HuH-7 (cell line): ENCODE results near the gene P2RY2.
"Not testable (repeated sequence)": the region's sequence is repeated elsewhere in the genome, so short reads cannot be mapped to it uniquely, and the experiment has no call there.

Experiments
- DNase-seq: peaks from one replicate; pipeline ENCODE4 v3.0.0; 2011; ENCODE audit warnings: low spot score

P2RY2 gene

DNA sequence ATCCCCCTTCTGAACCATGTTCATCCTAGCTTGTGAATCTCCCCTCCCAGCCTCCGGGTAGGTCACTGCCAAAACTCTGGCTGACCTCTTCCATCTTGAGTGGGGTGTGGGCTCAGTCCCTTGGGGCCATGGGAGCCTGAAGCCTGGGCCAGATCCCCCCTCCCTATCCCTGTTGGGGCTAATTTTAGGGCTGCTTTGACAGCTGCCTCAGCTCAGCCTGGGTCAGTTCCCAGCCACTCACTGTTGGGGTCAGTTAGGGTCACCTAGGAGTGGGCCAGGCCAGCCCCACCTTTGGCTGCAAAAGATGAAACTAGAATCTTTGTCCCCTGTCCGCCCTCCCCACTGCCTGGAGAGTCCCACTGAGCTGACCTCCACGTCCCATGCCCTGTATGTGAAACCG lies 29.8 kb upstream of the P2RY2 start:
- no peak for DNase-seq

DNA sequence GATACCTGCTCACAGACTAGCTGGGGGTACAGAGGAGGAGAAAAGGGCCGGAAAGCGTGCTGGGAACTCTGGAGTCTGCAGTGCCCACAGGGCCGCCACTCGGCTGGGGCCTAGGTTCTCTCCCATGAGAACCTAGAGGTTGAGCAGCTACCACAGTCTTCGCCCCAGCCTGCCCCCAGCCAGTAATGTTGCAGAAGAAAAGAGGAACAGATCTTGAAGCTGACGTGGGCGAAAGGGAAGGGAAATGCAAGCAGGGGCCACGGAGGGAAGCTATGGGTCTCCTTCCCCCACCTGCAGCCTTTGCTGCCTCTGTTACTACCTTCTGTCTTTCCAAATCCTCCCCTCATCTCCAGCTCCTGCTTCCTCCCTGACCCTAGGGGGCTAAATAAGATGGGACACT lies 28.8 kb upstream of the P2RY2 start:
- no peak for DNase-seq

DNA sequence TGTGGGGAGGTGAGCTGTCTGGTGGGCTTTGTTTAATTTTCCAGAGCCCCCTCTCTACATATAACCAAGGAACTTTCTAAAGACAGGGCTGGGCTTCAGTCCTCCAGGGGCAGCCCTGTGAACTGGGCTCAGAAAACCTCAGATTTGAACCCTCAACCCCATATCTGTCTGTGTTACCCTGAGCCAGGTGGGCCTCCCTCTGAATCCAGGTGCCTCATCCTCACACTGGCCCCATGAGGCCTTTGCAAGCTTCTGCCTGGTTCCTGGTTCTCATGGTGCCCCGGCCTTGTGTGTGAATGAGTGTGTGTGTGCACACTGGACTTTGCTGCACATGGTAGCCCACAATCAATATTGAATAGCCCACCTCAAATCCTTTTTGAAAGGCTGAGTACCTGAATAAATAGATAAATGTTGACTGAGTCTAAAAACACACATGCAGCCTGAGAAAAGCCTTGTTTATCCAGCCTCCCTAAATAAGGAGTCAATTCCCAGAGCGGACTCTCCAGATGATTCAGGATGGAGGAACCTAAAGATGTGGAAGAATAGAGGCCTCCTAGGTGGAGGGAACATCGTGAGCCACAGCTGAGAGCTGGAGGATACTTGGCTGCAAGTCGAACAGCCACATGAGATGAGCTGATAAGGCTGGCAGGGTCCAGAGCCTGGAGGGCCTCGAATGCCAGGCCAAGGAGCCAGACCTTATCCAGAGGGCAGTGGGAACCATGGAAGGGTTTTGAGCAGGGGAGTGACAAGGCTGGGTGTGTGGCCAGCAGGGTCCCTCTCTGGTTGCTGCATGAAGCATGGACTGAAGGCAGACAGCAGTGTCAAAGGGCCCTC lies 28.1 kb upstream of the P2RY2 start:
- no peak for DNase-seq

GRCh38 chr11:73190557-73190885 lies 27.6 kb upstream of the P2RY2 start:
- DNase-seq: no peak

GRCh38 chr11:73191151-73191550 lies 26.9 kb upstream of the P2RY2 start:
- DNase-seq: no peak

GRCh38 chr11:73192272-73192671 lies 25.8 kb upstream of the P2RY2 start:
- DNase-seq: no peak

DNA sequence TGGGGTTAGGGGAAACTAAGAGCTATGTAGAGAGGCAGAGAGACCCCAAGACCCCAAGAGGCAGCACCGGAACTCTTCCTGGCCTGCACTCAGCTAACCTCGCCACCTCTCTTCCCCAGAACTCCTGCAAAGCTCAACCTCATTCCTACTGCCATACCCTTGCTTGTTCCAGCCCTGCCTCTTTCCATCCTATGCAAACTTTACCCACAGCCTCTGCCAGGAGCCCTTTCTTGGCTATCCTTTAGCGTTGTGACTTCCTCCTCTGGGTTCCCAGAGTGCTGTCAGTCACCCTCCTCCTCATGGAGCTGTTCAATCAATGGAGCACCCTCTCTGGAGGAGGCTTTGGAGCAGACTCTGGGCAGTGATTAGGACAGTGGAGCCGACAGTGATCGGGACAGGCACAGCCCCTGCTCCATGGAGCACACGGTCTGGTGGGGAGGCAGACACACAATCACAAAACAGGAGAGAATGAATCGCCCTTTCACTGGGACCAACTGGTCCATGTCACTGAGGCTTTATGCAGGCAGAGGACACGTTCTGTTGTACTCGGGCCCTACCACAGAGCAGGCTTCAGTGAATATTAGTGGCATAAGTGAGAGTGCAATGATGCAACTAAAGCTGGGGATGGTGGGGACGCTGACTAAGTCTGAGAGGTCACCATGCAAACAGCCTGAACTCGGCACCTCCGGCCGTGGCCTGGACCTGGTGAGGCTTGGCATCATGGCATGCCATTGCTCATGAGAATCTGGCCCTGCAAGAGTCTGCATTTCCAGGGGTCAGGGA lies 24.6 kb upstream of the P2RY2 start:
- DNase-seq: no peak

DNA sequence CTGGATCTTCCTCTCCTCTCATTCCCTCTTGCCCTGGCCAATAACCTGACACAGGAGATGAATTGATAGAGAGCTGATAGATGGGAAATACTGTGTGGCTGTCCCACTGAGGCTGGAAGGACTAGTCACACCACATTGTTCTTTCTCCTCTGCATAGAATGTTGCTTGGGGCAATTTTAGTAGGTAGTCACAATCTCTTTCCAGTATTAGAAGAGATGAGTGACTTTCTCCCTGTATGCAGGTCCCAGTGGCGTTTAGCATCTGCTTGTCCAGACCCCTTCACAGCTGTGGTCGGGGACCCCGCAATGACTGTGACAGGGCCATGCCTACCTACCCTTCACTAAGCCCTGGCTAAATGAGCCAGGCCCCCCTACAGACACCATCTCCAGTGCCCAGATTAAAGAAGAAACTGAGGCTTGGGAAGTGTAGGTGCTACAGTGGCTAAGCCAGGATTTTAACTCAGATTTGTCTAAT lies 24.0 kb upstream of the P2RY2 start:
- no peak for DNase-seq

DNA sequence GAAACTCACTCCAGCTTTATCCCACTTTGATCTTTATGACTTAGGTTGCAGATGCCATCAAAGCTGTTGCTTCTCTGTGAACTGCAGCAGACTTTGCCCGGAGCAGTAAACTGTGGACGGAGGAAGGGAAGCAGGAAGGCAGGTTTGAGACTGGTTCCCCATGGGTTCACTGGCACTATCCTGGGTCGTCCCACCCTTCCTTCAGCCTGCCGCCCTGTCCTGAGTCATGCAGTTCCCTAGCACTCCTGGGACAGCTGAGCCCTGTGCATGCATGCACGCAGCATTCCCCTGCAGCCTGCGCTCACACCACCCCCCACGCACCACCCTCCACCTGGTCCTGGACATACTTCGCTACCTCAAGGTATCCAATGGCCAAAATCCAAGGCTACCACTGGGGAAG lies 23.5 kb upstream of the P2RY2 start:
- DNase-seq: no peak

DNA sequence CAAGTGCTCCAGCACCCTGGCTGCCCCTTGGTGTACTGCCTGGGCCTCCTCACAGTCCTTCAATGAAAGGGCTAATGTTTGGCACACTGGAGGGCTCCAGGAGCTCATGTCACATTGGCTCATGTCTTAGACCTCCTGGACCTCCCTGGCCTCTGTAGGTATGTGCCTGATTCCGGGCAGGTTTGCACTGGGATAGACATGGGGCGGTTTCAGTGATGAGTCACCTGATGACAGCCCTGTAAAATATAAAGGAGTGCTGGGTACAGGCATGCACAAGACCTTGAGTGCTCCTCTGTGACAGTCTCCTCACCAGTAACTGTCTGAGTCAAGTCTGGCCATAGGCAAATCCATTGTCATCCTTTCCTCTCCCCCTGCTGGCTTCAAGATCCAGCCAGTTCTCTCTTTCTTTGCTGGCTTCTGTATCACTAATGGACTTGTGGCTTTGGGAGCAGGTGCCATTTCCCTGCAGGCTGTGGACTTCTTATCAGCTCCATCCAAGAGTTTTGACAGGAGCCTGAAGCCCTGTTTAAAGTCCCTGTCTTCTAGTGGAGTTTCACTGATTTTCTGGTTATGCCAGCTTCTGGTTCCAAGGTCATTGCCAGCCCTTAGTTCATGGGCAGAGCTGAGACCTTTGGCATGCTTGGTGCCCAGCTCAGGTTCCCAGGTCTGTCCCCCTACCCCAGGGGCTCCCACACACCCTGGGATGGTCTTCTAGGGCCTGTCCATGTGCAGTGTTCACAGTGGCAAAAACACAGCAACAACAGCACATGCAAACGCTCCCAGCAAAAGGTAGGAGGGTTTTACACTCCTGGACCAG lies 22.7 kb upstream of the P2RY2 start:
- no peak for DNase-seq

- DNase-seq: no peak
Measured at GRCh38 chr11:73196576-73196975, 21.5 kb upstream of the P2RY2 start.

- no peak for DNase-seq
Measured at GRCh38 chr11:73197348-73197747, 20.7 kb upstream of the P2RY2 start.

DNA sequence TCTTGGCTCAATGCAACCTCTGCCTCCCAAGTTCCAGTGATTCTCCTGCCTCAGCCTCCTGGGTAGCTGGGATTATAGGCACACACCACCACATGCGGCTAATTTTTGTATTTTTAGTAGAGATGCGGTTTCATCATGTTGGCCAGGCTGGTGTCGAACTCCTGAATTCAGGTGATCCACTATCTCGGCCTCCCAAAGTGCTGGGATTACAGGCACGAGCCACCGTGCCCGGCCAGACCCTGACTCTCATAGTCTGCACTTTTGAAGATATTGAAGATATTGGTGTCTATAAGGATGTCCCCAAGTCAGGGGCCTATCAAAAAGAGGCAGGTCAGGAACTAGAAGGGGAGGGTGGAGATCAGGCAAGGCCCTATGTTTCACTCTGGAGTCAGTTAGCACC lies 20.3 kb upstream of the P2RY2 start:
- not testable (repeated sequence) for DNase-seq

DNA sequence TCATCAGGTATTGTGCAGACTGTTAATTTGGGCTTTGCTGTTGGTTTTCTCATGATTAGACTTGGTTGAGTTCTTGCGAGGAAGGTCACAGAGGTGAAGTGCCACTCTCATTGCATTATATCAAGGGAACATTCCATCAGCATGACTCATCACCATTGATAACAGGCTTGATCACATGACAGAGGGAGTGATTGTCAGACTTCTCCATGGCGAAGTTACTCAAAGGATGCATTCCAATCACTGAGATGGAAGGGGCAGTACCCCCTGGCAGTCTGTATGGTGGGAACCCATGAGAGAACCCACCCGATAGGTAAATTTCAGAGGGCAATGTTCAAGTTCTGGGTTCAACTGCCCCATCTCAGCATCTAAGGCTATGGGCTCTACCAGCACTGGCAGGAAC lies 19.4 kb upstream of the P2RY2 start:
- DNase-seq: no peak

- DNase-seq: no peak
Measured at GRCh38 chr11:73199446-73199845, 18.6 kb upstream of the P2RY2 start.

GRCh38 chr11:73200256-73200655 lies 17.8 kb upstream of the P2RY2 start:
- no peak for DNase-seq

DNA sequence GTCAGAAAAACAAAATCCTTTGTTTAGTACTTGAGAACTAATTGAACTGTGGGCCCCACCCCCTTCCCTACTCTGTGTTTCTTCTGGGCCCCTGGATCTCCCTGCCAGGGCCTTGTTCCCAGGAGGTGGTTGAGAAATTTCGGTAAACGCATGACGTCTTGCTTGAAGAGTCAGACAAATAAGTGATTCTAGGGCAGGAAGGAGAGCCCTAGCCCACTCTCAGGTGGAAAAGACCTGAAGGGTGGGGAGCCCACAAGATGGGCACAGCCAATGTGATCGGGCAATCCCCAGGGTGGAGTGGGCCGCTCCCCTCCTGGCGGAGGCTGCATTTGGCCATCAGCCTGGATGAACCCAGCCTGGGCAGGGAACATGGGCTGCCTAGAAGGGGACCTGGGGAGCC lies 16.8 kb upstream of the P2RY2 start:
- no peak for DNase-seq

GRCh38 chr11:73201888-73202780 lies 15.9 kb upstream of the P2RY2 start:
- DNase-seq: no peak

- DNase-seq: no peak
Measured at GRCh38 chr11:73203322-73203721, 14.8 kb upstream of the P2RY2 start.

- no peak for DNase-seq
Measured at GRCh38 chr11:73203790-73204189, 14.3 kb upstream of the P2RY2 start.

- DNase-seq: no peak
Measured at GRCh38 chr11:73204711-73205121, 13.4 kb upstream of the P2RY2 start.
